Ammon's horn (tissue), 1 donor: ENCODE data around the gene HYAL3.

Experiments used
- DNase-seq: peaks from one replicate; pipeline ENCODE4 v3.0.0-alpha.2; 2016; ENCODE audit warnings: low spot score

HYAL3 gene

GRCh38 chr3:50298836-50299637 lies at the start of gene HYAL3, which contains the start of gene NAA80:
Gene HYAL3 (minus strand): TSS chr3:50299405. CDS start chr3:50295602, 3,803 bp downstream.
Gene NAA80 (minus strand): TSS chr3:50299405. CDS start chr3:50297463, 1,942 bp downstream.
- DNase-seq = peak; percentile 100

GRCh38 chr3:50347187-50347813 lies 48.1 kb upstream of the HYAL3 start:
- peak; percentile 81 for DNase-seq

GRCh38 chr3:50345586-50346234 lies 46.5 kb upstream of the HYAL3 start, which contains the start of gene ZMYND10:
Gene ZMYND10 (minus strand): TSS chr3:50345732. CDS start chr3:50345579, 153 bp downstream.
- DNase-seq = no peak

- DNase-seq = no peak
These were observed 45.8 kb upstream of the HYAL3 start for GRCh38 chr3:50345008-50345407.

- DNase-seq = no peak
These were observed 43.8 kb upstream of the HYAL3 start for GRCh38 chr3:50342813-50343633.

- no peak for DNase-seq
These were observed 42.9 kb upstream of the HYAL3 start for GRCh38 chr3:50341996-50342650.

- no peak for DNase-seq
These were observed 42.3 kb upstream of the HYAL3 start for GRCh38 chr3:50341537-50341936.

GRCh38 chr3:50340448-50341329 lies 41.5 kb upstream of the HYAL3 start, which contains the start of gene RASSF1:
Gene RASSF1 (minus strand): TSS chr3:50340836. CDS start chr3:50340805, 31 bp downstream.
- no peak for DNase-seq

- DNase-seq = no peak
These were observed 40.9 kb upstream of the HYAL3 start for GRCh38 chr3:50340147-50340447.

GRCh38 chr3:50339485-50340146 lies 40.4 kb upstream of the HYAL3 start:
- no peak for DNase-seq

GRCh38 chr3:50338965-50339364 lies 39.8 kb upstream of the HYAL3 start:
- no peak for DNase-seq

GRCh38 chr3:50337175-50337861 lies 38.1 kb upstream of the HYAL3 start:
- peak; percentile 99 for DNase-seq

GRCh38 chr3:50336452-50337174 lies 37.4 kb upstream of the HYAL3 start:
- DNase-seq = no peak

GRCh38 chr3:50334339-50335075 lies 35.3 kb upstream of the HYAL3 start:
- DNase-seq = no peak

- no peak for DNase-seq
These were observed 34.6 kb upstream of the HYAL3 start for GRCh38 chr3:50333744-50334328.

GRCh38 chr3:50331364-50331907 lies 32.2 kb upstream of the HYAL3 start:
- DNase-seq = no peak

GRCh38 chr3:50330330-50330729 lies 31.1 kb upstream of the HYAL3 start:
- DNase-seq = no peak
